Measurements from ENCODE around the gene BAG3. TPM values are rescaled to one million over a fixed set of nuclear protein-coding genes. Genes with fewer than 3 reads are reported as not detected.

Gene BAG3
- total RNA-seq, 1 donor: 19.2 TPM

GRCh38 chr10:119677904-119678755, 26.9 kb downstream of the BAG3 start:
- DNase-seq (ENCODE audit: low read depth): no peak
- no peak for TF ChIP-seq CTCF (IDR thresholded peaks at IDR 0.05; ENCODE audit: insufficient read depth, low read length)
- H3K4me3 ChIP-seq (ENCODE audit: low read depth, low read length): no peak overlapping the region

GRCh38 chr10:119679480-119679829, 28.3 kb downstream of the BAG3 start:
- no peak for DNase-seq (ENCODE audit: low read depth)
- TF ChIP-seq CTCF (IDR thresholded peaks at IDR 0.05; ENCODE audit: insufficient read depth, low read length): no peak
- H3K4me3 ChIP-seq (ENCODE audit: low read depth, low read length): no peak overlapping the region

- H3K4me3 ChIP-seq (ENCODE audit: low read depth, low read length): no peak overlapping the region
- TF ChIP-seq CTCF (IDR thresholded peaks at IDR 0.05; ENCODE audit: insufficient read depth, low read length): no peak
- peak; percentile 81 for DNase-seq (ENCODE audit: low read depth)
These were observed 28.9 kb downstream of the BAG3 start for GRCh38 chr10:119680050-119680449.

GRCh38 chr10:119680650-119681081, 29.5 kb downstream of the BAG3 start:
- no peak for TF ChIP-seq CTCF (IDR thresholded peaks at IDR 0.05; ENCODE audit: insufficient read depth, low read length)
- peak; percentile 61 for DNase-seq (ENCODE audit: low read depth)
- no peak overlapping the region for H3K4me3 ChIP-seq (ENCODE audit: low read depth, low read length)

GRCh38 chr10:119686465-119687191, 35.4 kb downstream of the BAG3 start:
- TF ChIP-seq CTCF (IDR thresholded peaks at IDR 0.05; ENCODE audit: insufficient read depth, low read length): peak; percentile 85
- peak; percentile 91 for DNase-seq (ENCODE audit: low read depth)
- H3K4me3 ChIP-seq (ENCODE audit: low read depth, low read length): peak overlapping the region; percentile 59

GRCh38 chr10:119687192-119688032, 36.2 kb downstream of the BAG3 start:
- DNase-seq (ENCODE audit: low read depth): peak; percentile 46
- peak overlapping the region; percentile 59 for H3K4me3 ChIP-seq (ENCODE audit: low read depth, low read length)
- TF ChIP-seq CTCF (IDR thresholded peaks at IDR 0.05; ENCODE audit: insufficient read depth, low read length): no peak

Measured in fibroblast of the aortic adventitia (primary cell).